GF-D8 (cell line): ENCODE results near the gene PHACTR4.
"Not testable (repeated sequence)": the region's sequence is repeated elsewhere in the genome, so short reads cannot be mapped to it uniquely, and the experiment has no call there.

Experiments used
- DNase-seq: peaks from one replicate; lab custom pipeline; 2025; lab: John Stamatoyannopoulos, UW

Gene PHACTR4

GRCh38 chr1:28437264-28437923 is 67.9 kb downstream of the PHACTR4 start:
- DNase-seq, result peak; percentile 28

GRCh38 chr1:28437924-28438699 is 68.6 kb downstream of the PHACTR4 start:
- peak; percentile 89 for DNase-seq

- DNase-seq, result no peak
These were observed 69.8 kb downstream of the PHACTR4 start for GRCh38 chr1:28439320-28439719.

GRCh38 chr1:28441674-28442073 is 72.1 kb downstream of the PHACTR4 start:
- DNase-seq, result no peak

GRCh38 chr1:28443550-28443949 is 74.0 kb downstream of the PHACTR4 start:
- no peak for DNase-seq

GRCh38 chr1:28447679-28448078 is 78.1 kb downstream of the PHACTR4 start:
- DNase-seq, result peak; percentile 34

- DNase-seq, result not testable (repeated sequence)
These were observed 78.6 kb downstream of the PHACTR4 start for GRCh38 chr1:28448094-28448611.

- peak; percentile 9 for DNase-seq
These were observed 80.4 kb downstream of the PHACTR4 start for GRCh38 chr1:28449904-28450303.

- DNase-seq, result no peak
These were observed 81.0 kb downstream of the PHACTR4 start for GRCh38 chr1:28450561-28450960.

- no peak for DNase-seq
These were observed 81.5 kb downstream of the PHACTR4 start for GRCh38 chr1:28451011-28451410.

GRCh38 chr1:28456078-28456477 is 86.5 kb downstream of the PHACTR4 start:
- peak; percentile 38 for DNase-seq

GRCh38 chr1:28457678-28458077 is 88.1 kb downstream of the PHACTR4 start:
- no peak for DNase-seq

GRCh38 chr1:28458237-28459228 is 89.0 kb downstream of the PHACTR4 start:
- DNase-seq, result no peak

GRCh38 chr1:28466226-28466778 is 96.8 kb downstream of the PHACTR4 start:
- no peak for DNase-seq

GRCh38 chr1:28470146-28470545 is 100.6 kb downstream of the PHACTR4 start:
- no peak for DNase-seq

GRCh38 chr1:28479497-28479896 is 110.0 kb downstream of the PHACTR4 start:
- DNase-seq, result not testable (repeated sequence)

- no peak for DNase-seq
These were observed 110.8 kb downstream of the PHACTR4 start for GRCh38 chr1:28480308-28480707.

GRCh38 chr1:28482138-28482537 is 112.6 kb downstream of the PHACTR4 start:
- DNase-seq, result no peak

GRCh38 chr1:28482702-28483101 is 113.2 kb downstream of the PHACTR4 start:
- no peak for DNase-seq

GRCh38 chr1:28494737-28495136 is 125.2 kb downstream of the PHACTR4 start:
- no peak for DNase-seq

GRCh38 chr1:28499553-28499952 is 130.0 kb downstream of the PHACTR4 start:
- no peak for DNase-seq

- no peak for DNase-seq
These were observed 132.4 kb downstream of the PHACTR4 start for GRCh38 chr1:28501925-28502324.
